SW480 (cell line): ENCODE data around the gene KRTAP12-1.
"Not testable (repeated sequence)": the region's sequence is repeated elsewhere in the genome, so short reads cannot be mapped to it uniquely, and the experiment has no call there.

Experiments used
- DNase-seq: peaks from one replicate; pipeline ENCODE4 v3.0.0-alpha.2; 2016; ENCODE audit warnings: low spot score

The KRTAP12-1 gene

GRCh38 chr21:44644878-44645277 lies 37.1 kb downstream of the KRTAP12-1 start:
- no peak for DNase-seq

- DNase-seq, result no peak
These were observed 38.1 kb downstream of the KRTAP12-1 start for GRCh38 chr21:44643741-44644310.

- DNase-seq, result no peak
These were observed 41.2 kb downstream of the KRTAP12-1 start for GRCh38 chr21:44640761-44641160.

DNA sequence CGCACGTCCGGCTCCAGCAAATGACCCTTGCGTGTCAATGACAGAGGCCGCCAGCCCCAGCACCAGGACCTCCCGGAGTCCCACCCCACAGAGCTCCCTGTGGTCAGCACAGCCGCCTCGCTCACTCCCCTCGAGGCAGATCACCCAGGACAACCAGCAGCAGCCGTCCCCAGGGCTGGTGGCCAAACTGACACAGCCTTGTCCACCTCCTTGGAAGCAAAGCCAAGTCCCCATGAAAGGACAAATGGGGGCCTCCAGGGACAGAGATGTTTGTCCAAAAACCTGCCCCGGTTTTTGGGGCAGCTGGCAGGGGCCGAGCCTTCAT lies 42.7 kb downstream of the KRTAP12-1 start:
- no peak for DNase-seq

DNA sequence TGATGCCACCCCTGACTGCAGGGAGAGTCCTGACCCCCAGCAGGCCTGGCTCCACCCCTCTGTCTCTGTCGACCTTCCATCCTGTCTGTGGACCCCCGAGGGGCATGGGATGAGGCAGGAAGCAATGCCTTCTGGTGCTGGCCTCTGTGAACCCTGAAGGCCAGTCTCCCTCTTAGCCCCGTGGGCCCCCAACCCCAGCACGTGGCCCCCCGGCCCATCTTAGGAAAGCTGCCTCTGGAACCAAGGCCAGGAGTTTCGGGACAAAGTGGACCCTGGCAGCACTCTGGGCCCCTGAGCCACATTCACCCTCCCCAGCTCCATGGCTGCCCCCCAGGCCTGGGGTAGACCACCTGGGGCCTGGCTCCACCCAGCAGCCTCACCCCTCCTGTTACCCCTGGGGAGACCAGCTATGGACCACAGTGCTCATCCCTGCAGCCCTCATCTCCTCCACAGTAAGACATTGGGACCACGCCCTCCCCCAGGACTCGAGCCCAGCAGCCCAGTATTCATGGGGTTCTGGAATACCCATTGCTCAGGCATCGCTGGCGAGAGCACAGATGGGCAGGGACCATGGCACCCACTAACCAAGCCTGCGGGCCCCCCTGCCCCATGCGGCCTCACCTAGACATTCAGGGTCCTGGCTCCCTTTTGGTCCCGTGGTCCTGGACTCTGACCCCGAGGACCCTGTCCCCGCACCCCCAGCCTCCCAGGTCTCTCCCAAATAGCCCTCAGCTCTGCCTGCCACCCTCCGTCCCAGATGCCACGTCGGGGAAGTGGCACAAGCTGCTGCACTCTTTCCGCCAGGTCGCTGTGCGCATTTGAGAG lies 43.2 kb downstream of the KRTAP12-1 start:
- not testable (repeated sequence) for DNase-seq

- not testable (repeated sequence) for DNase-seq
These were observed 44.1 kb downstream of the KRTAP12-1 start for GRCh38 chr21:44637851-44638348.

DNA sequence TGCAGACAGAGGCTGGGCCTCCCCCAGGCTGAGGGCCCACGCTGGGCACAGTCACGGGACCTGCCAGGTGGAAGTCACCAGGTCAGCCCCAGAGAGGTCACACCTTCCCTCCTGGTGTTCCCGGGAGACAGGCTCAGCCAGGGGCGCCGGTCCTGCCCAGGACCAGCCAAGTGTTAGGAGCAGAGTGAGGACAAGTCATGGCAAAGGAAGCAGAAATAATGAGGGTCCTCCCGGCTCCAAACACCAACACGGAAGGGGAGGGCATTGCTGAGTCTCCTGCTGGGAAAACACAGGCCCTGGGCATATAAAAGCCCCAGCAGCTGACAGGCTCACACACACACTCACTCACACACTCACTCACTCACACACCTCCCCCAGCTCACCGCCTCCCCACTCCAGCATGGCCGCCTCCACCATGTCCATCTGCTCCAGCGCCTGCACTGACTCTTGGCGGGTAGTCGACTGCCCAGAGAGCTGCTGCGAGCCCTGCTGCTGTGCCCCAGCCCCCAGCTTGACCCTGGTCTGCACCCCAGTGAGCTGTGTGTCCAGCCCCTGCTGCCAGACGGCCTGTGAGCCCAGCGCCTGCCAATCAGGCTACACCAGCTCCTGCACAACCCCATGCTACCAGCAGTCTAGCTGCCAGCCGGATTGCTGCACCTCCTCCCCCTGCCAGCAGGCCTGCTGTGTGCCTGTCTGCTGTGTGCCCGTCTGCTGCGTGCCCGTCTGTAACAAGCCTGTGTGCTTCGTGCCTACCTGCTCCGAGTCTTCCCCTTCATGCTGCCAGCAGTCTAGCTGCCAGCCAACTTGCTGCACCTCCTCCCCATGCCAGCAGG lies 44.7 kb downstream of the KRTAP12-1 start, which contains the start of gene KRTAP10-10:
KRTAP10-10 (plus strand) TSS at position 339 of the 833 bp plus-strand sequence; CDS start at position 401, 62 bp downstream.
- DNase-seq, result no peak

DNA sequence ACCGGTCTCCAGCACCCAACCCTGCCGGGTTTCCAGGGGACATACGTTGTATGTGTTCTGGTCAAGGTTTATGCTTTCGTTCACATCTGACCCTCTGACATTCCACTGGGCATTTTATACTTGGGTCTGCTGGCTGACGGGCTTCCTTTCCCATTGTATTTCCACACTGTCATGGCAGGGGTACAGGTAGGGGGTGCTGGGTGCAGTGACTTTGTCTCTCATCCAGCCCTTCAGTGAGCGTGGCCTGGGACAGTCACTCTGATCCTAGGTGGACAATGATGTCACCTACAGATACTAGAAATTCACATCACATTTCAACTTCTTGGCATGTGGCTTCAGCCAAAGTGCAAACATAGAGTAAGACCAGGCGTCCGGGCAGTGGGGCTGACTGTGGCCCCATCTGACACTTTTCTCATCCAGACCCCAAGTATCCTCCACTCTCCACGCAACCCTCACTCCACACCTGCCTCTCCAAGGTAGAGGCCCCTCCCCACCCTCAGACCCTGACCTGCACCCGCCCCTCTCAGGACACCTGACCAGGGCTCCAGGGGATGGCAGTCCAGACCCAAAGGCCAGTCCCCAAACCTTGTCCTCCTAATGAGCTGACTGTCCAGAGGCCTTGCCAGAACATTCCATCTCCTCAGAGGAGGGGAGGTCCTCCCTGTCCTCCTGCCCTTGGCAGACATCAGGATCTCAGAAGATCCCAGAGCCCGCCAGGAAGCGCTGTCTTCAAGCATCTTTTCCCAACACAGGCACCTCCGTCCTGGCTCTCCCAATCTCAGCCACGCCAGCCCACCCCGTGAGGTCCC lies 45.5 kb downstream of the KRTAP12-1 start:
- DNase-seq, result no peak

GRCh38 chr21:44632067-44632466 lies 49.9 kb downstream of the KRTAP12-1 start:
- DNase-seq, result peak; percentile 16
